CD14-positive monocyte (primary cell): ENCODE measurements around the gene YTHDC1. TPM values are rescaled to one million over a fixed set of nuclear protein-coding genes. Genes with fewer than 3 reads are reported as not detected.

Source experiments
- DNase-seq, 3 donors: peaks; one replicate each; pipeline ENCODE4 v3.0.0-alpha.2; 2011 to 2022
- H2AFZ ChIP-seq: 2 replicates; pipeline ENCODE4 v1.6.0; 2012; ENCODE audit warnings: mild to moderate bottlenecking, low read depth, low read length, inconsistent platforms; ENCODE audit not compliant: insufficient read depth, poor library complexity, severe bottlenecking
- H3K27ac ChIP-seq, 2 donors: 1 replicate in 1 of 2; 2 replicates in 1 of 2; pipeline ENCODE4 v1.5.1; 2012 to 2013; ENCODE audit warnings: low read length in 2 of 2, control low read depth in 1 of 2, inconsistent platforms in 1 of 2, low read depth in 1 of 2, mild to moderate bottlenecking in 1 of 2
- H3K27me3 ChIP-seq, 2 donors: one replicate each; pipeline versions ENCODE4 v1.6.0 to v1.6.1; 2011 to 2013; ENCODE audit warnings: low read length in 2 of 2; ENCODE audit not compliant: control insufficient read depth in 2 of 2, insufficient read depth in 2 of 2
- H3K36me3 ChIP-seq, 2 donors: replicated peaks in 1 of 2; 1 replicate in 1 of 2; 2 replicates in 1 of 2; pipeline versions ENCODE4 v1.5.1 to v1.6.1; 2012 to 2013; ENCODE audit warnings: low read length in 2 of 2, control low read depth in 1 of 2, inconsistent platforms in 1 of 2, mild to moderate bottlenecking in 1 of 2; ENCODE audit not compliant: insufficient read depth in 2 of 2, control insufficient read depth in 1 of 2
- H3K4me1 ChIP-seq, 2 donors: 1 replicate in 1 of 2; 2 replicates in 1 of 2; pipeline versions ENCODE4 v1.5.1 to v1.6.1; 2012 to 2013; ENCODE audit warnings: low read length in 2 of 2, control low read depth in 1 of 2, inconsistent platforms in 1 of 2, mild to moderate bottlenecking in 1 of 2, moderate library complexity in 1 of 2; ENCODE audit not compliant: insufficient read depth in 2 of 2, control insufficient read depth in 1 of 2
- H3K4me2 ChIP-seq: replicated peaks from 2 replicates; pipeline ENCODE3; 2012; ENCODE audit warnings: low read length, moderate library complexity, mild to moderate bottlenecking; ENCODE audit not compliant: poor library complexity, severe bottlenecking; ENCODE audit errors: extremely low read depth
- H3K4me3 ChIP-seq, 3 experiments: fragments of 200-600 bp in 1 of 3; sonication (generic) in 1 of 3; replicated peaks in 1 of 3; 1 replicate in 2 of 3; 2 replicates in 1 of 3; pipeline ENCODE4 v1.5.1; 2011 to 2013; ENCODE audit warnings: low read length in 3 of 3, mild to moderate bottlenecking in 3 of 3, control low read depth in 2 of 3, low read depth in 2 of 3, inconsistent platforms in 1 of 3, moderate library complexity in 1 of 3
- H3K79me2 ChIP-seq: 2 replicates; pipeline ENCODE4 v1.6.0; 2012; ENCODE audit warnings: mild to moderate bottlenecking, control low read depth, inconsistent platforms, low read length, moderate library complexity; ENCODE audit not compliant: insufficient read depth
- H3K9ac ChIP-seq: 2 replicates; pipeline ENCODE4 v1.6.0; 2017; ENCODE audit warnings: low read length, mild to moderate bottlenecking; ENCODE audit not compliant: insufficient read depth, poor library complexity, severe bottlenecking
- H3K9me3 ChIP-seq, 2 donors: replicated peaks in 1 of 2; 1 replicate in 1 of 2; 2 replicates in 1 of 2; pipeline versions ENCODE4 v1.5.1 to v1.6.1; 2012 to 2013; ENCODE audit warnings: low read length in 2 of 2, control low read depth in 1 of 2; ENCODE audit not compliant: control insufficient read depth in 1 of 2, insufficient read depth in 1 of 2
- H4K20me1 ChIP-seq: 2 replicates; pipeline ENCODE4 v1.6.0; 2012; ENCODE audit warnings: mild to moderate bottlenecking, low read length, control low read depth, moderate library complexity; ENCODE audit not compliant: insufficient read depth
- H3K27ac Mint-ChIP-seq, 7 donors: one replicate each; pipeline ENCODE4 v1.8.0; 2020; ENCODE audit warnings: mild to moderate bottlenecking in 7 of 7, mixed read lengths in 7 of 7, moderate library complexity in 6 of 7, inconsistent platforms in 2 of 7
- H3K27me3 Mint-ChIP-seq, 3 donors: one replicate each; pipeline ENCODE4 v1.8.0; 2021 to 2022; ENCODE audit warnings: low read depth in 3 of 3, mild to moderate bottlenecking in 3 of 3, mixed read lengths in 3 of 3, moderate library complexity in 3 of 3, inconsistent platforms in 1 of 3
- H3K36me3 Mint-ChIP-seq, 2 donors: one replicate each; pipeline ENCODE4 v1.8.0; 2020; ENCODE audit warnings: mixed read lengths in 2 of 2, inconsistent platforms in 1 of 2, mild to moderate bottlenecking in 1 of 2
- H3K4me1 Mint-ChIP-seq: one replicate; pipeline ENCODE4 v1.8.0; 2020; ENCODE audit warnings: mild to moderate bottlenecking, mixed read lengths
- H3K4me3 Mint-ChIP-seq, 2 donors: one replicate each; pipeline ENCODE4 v1.8.0; 2020; ENCODE audit warnings: mild to moderate bottlenecking in 2 of 2, mixed read lengths in 2 of 2, moderate library complexity in 1 of 2
- H3K9me3 Mint-ChIP-seq, 7 donors: one replicate each; pipeline ENCODE4 v1.8.0; 2020 to 2022; ENCODE audit warnings: mixed read lengths in 7 of 7, mild to moderate bottlenecking in 6 of 7, moderate library complexity in 6 of 7, inconsistent platforms in 2 of 7
- WGBS: methylation state at CpG from one replicate; pipeline ENCODE4 v1.1.5; 2013; ENCODE audit warnings: missing lambda C conversion rate; ENCODE audit not compliant: insufficient coverage; 5-methylcytosine and 5-hydroxymethylcytosine counted together
- intact Hi-C, 2 donors: fragments of 100-400 bp; cut with micrococcal nuclease; formaldehyde crosslinking; loops; one replicate each; pipeline versions ENCODE4 v1.15.0 to v1.15.1; 2023
- polyA plus RNA-seq, 3 donors: library from polyadenylated mRNA; depleted of rRNA in 1 of 3; unstranded in 2 of 3; stranded (reverse) in 1 of 3; fragments of 300-500 nt in 2 of 3; fragments of >200 nt in 1 of 3; fragmentation: Illumina TruSeq in 2 of 3; gene quantifications; 1 replicate in 2 of 3; 2 replicates in 1 of 3; pipeline ENCODE4 v1.2.3, GENCODE V29; 2012 to 2021
- TF ChIP-seq, protein P1 (sequence below): fragments of 200-600 bp; IDR thresholded peaks from one replicate; pipeline ENCODE4 v1.8.0; 2022; ENCODE audit warnings: antibody characterized with exemption, mild to moderate bottlenecking

YTHDC1 gene
- polyA plus RNA-seq, 3 donors, result 11.0 to 30.8 (median 11.5) TPM

DNA sequence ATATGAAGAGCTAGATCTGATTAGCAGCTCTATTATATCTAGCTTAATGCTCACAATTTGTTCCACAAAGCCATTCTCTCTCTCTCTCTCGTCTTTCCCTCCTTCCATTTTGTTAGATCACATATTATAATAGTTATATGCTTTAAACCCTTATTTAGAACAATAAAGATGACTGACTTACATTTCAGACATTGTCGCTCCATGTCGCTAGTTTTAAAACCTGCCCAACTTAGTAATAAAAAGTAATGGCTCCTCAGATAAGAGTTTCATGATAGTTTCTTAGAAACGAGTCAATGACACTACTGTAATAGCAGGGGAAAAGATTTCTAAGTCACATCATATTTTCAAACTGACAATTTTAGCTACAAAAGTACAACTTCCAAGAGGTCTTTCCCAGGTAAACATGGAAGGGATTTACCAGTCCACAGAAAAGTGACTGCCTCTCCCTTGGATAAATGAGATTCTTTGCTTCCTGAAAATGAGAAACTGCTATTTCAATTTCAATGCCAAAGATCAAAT lies 38.5 kb upstream of the YTHDC1 start:
- Histone ChIP-seq H3K9me3 (no peaks in the 10 kb centered on the region), H4K20me1 (no peaks in the 10 kb centered on the region), H3K27ac (no peak overlapping the region), H2AFZ (no peak overlapping the region), H3K4me3 (no peak overlapping the region), H3K4me2 (no peak overlapping the region), H3K9ac (no peak overlapping the region), H3K4me1 (no peaks in the 10 kb centered on the region), H3K36me3 (no peaks in the 10 kb centered on the region), H3K79me2 (no peaks in the 10 kb centered on the region), H3K27me3 (no peaks in the 10 kb centered on the region)
- H3K9me3 Mint-ChIP-seq, result no peaks in the 10 kb centered on the region
- TF ChIP-seq, protein P1, sequence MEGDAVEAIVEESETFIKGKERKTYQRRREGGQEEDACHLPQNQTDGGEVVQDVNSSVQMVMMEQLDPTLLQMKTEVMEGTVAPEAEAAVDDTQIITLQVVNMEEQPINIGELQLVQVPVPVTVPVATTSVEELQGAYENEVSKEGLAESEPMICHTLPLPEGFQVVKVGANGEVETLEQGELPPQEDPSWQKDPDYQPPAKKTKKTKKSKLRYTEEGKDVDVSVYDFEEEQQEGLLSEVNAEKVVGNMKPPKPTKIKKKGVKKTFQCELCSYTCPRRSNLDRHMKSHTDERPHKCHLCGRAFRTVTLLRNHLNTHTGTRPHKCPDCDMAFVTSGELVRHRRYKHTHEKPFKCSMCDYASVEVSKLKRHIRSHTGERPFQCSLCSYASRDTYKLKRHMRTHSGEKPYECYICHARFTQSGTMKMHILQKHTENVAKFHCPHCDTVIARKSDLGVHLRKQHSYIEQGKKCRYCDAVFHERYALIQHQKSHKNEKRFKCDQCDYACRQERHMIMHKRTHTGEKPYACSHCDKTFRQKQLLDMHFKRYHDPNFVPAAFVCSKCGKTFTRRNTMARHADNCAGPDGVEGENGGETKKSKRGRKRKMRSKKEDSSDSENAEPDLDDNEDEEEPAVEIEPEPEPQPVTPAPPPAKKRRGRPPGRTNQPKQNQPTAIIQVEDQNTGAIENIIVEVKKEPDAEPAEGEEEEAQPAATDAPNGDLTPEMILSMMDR, result no peak
- H3K4me1 Mint-ChIP-seq, result no peaks in the 10 kb centered on the region
- WGBS, result no CpG with 5 or more reads among the region's 4 CpGs
- no peak for DNase-seq
- peaks cover 2 to 5% (median 4%) of the 10 kb centered on the region in 3 donors for H3K27me3 Mint-ChIP-seq
- no peak overlapping the region for H3K4me3 Mint-ChIP-seq
- intact Hi-C loops, result no loop called here
- H3K27ac Mint-ChIP-seq, result no peak overlapping the region
- H3K36me3 Mint-ChIP-seq, result no peaks in the 10 kb centered on the region

DNA sequence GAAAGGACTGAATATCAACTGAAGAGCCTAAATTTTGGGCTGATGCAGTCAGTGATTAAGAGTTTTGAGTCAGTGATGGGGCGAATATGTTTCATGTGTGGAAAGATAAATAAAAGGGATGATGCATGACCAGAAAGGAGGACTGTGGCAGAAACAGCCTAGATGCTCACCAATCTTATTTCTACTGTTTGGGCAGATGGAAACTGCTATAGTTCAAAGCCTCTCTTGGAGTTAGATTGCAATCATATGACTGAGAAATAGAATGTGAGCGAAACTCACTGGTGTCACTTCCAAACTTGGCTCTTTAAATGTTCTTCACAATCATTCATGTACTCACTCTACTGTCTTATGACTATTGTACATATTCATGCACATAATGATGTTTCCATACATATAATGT lies 35.4 kb upstream of the YTHDC1 start:
- intact Hi-C loops, result no loop called here
- no peaks in the 10 kb centered on the region for H3K9me3 Mint-ChIP-seq
- H3K4me1 Mint-ChIP-seq, result no peaks in the 10 kb centered on the region
- H3K36me3 Mint-ChIP-seq, result no peaks in the 10 kb centered on the region
- DNase-seq, result no peak
- no peaks in the 10 kb centered on the region for H3K27me3 ChIP-seq
- no peaks in the 10 kb centered on the region for H3K79me2 ChIP-seq
- no peak overlapping the region for H3K4me3 Mint-ChIP-seq
- TF ChIP-seq, protein P1, result no peak
- WGBS, result 83% methylated on average over 1 of the region's 2 CpGs
- no peaks in the 10 kb centered on the region for H3K4me1 ChIP-seq
- no peak overlapping the region for H3K27ac Mint-ChIP-seq
- no peaks in the 10 kb centered on the region for H3K9me3 ChIP-seq
- H2AFZ ChIP-seq, result no peak overlapping the region
- no peaks in the 10 kb centered on the region for H4K20me1 ChIP-seq
- H3K27ac ChIP-seq, result no peak overlapping the region
- H3K36me3 ChIP-seq, result no peaks in the 10 kb centered on the region
- no peak overlapping the region for H3K4me3 ChIP-seq
- no peak overlapping the region for H3K4me2 ChIP-seq
- peaks cover 2 to 3% (median 2%) of the 10 kb centered on the region in 3 donors for H3K27me3 Mint-ChIP-seq
- no peak overlapping the region for H3K9ac ChIP-seq
